Measurements from ENCODE around the gene C9orf85.

C9orf85 gene

GRCh38 chr9:71908825-71909224 is 2.6 kb upstream of the C9orf85 start:
- DNase-seq = no peak

DNA sequence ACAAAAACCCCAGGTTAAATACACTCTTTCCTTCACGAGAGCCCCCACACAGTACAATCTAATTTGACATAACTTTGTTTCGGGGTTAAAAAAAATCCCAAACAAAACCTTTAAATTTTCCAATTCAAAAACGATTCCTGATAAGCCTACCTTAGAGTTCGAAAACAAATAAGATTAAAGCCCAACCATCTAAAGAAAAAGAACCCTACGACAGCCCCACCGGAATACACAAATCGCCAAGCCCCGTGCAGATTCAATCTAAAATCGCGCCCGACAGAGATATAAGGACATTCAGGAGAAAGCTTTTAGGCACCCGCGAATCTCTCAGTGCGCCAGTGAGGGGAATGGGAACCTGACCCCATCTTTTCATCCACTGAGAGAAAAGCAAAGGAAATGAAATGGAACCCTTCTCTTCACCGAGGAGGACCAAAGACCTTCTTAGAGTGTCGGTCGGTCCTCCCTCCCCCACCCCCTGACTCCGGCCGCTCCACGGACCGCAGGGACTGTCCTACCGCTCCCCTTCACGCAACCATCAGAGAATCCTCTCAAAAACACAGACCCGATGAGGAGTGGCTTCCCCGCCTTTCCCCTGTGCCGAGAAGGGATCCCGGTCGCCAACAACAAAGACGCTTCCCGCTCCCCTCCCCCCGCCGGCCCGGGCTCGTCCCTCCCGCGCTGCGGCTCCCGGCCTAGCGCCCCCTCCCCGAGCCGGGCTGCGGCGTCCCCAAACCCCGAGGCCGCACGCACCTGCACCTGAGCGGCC is 1.4 kb upstream of the C9orf85 start:
- DNase-seq = peak; percentile 19

DNA sequence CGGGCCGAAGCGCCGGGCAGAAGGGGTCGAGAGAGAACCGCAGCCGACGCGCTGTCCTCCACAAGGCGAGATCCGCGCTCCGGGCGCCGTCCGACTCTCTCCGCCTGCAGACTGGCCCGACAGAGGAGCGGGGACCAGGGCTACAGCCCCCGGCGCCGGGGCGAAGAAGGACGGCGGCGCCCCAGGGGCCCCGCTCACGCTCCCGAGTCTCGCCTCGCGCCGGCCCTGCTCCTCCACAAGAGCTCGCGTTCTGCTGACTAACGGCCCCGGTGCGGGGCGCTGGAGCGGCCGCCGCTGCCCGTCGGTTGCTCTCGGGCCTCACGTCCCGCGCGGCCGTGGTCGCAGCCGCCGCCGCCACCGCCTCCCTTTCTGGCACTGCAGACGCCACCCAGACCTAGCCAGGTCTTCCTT is 784 bp upstream of the C9orf85 start:
- DNase-seq = no peak

GRCh38 chr9:71911908-71912335 is 483 bp downstream of the C9orf85 start:
- DNase-seq = no peak

GRCh38 chr9:71915495-71915894 is 4.1 kb downstream of the C9orf85 start:
- DNase-seq = no peak

GRCh38 chr9:71916834-71917534 is 5.5 kb downstream of the C9orf85 start:
- DNase-seq = no peak

DNA sequence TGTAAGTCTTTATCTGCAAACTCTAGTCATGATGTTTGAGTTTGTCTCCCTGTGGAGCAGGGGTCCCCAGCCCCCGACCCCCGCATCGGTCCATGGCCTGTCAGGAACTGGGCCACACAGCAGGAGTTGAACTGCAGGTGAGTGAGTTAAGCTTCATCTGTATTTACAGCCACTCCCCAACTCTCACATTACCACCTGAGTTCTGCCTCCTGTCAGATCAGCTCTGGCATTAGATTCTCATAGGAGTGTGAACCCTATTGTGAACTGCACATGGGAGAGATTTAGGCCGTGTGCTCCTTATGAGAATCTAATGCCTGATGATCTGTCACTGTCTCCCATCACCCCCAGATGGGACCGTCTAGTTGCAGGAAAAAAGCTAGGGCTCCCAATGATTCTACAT is 7.0 kb downstream of the C9orf85 start:
- no peak for DNase-seq

GRCh38 chr9:71920456-71921189 is 9.2 kb downstream of the C9orf85 start:
- DNase-seq = no peak

DNA sequence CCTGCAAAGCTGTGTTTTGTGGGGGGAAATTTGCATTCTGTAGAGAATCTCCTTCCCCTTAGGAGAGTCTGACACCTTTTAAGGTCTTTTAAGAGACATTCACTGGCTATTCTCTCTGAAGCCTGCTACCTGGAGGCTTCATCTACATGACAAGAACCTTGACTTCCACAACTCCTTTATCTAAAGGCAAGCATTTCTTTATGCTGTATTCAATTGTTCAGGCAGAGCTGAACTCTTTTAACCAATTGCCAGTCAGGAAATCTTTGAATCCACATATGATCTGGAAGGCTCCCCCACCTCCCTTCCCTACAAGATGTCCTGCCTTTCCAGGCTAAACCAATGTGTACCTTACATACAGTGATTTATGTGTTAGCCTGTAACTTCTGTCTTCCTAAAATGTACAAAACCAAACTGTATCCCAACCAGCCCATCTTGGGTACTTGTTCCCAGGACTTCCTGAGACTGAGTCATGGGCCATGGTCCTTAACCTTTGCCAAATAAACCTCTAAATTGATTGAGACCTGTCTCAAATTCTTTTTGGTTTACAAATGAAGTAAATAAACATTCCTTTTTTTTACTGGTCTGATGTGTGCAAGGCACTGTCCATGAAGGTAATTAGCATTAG is 9.9 kb downstream of the C9orf85 start:
- no peak for DNase-seq

GRCh38 chr9:71924576-71924975 is 13.1 kb downstream of the C9orf85 start:
- DNase-seq = no peak

GRCh38 chr9:71925834-71926233 is 14.4 kb downstream of the C9orf85 start:
- DNase-seq = no peak

DNA sequence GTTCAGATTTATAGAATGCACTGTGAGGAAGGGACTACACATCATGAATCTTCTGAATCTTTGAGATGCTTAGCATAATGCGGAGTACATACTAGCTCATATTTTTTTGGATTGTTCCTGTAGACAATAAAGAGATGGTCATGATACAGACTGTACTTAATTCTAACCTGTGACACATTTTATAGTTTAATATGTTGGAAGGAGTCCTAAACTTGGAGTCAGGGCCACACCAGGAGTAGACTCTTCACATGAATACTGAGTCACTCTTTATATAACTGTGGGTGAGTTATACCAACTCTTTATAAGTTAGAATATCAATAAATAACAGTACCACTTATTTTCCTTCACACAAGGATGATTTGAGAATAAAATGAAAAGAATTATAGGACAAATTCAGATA is 16.9 kb downstream of the C9orf85 start:
- no peak for DNase-seq

DNA sequence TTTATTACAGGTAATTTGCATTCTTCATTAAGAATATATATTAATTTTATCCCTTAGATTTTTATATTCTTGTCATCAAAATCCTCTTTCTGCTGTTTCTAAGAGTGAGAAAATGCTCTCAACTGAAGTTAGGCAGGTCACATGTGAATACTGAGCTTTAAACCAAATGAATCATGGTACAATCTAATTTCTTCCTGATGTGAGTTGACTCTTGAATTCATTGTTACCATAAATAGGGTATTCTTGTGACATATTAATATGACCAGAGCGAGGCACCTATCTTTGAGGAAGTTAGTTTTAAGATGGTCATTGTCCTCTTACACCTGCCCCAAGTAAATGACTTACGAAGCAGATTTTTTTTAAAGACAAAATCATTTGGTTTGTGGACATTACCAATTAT is 17.4 kb downstream of the C9orf85 start:
- DNase-seq = no peak

DNA sequence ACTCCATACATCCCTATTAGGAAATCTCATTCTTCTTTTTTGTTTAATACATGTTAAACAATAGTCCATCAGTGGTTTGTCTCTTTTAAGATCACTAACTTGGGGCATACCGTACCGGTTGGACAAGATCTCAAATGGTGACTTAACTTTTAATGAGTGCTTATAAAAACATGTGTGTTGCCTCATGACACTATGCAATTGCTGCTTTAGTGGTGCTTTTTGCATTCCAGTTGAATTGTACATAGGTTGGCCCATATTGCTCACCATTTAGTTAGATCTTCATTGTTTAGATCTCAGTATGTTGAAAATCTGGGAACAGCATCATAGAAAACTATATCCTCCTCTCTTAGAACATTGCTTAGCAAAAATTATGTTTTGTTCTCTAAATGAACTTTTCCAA is 17.8 kb downstream of the C9orf85 start:
- no peak for DNase-seq

DNA sequence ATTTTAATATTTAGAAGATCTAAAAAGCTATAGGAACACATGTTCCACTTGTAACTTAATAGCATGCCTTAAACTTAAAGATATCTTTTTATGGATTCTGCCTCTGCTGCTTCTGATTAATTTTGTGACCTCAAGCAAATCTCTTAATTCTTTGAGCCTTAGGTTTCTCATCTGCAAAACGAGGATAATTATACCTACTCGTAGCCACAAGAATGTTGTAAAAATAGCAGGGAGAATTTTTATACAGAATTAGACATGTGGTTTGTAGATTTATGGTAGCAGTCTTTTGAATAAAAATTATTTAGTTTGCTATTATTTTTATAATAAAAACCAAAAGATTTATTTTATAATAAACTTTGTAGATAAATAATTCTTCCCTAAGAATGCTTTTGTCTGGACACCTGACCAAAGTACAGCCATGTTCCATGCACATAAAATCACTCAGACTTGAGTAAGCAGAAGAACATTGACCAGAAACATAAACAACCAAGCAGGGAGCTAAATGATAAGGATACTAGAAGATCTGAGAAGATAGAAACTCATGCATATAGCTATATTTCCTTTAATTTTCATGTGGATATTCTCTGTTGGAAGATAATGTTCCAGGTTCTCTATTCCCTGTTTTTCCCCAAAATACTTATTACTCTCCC is 18.5 kb downstream of the C9orf85 start:
- DNase-seq = no peak

DNA sequence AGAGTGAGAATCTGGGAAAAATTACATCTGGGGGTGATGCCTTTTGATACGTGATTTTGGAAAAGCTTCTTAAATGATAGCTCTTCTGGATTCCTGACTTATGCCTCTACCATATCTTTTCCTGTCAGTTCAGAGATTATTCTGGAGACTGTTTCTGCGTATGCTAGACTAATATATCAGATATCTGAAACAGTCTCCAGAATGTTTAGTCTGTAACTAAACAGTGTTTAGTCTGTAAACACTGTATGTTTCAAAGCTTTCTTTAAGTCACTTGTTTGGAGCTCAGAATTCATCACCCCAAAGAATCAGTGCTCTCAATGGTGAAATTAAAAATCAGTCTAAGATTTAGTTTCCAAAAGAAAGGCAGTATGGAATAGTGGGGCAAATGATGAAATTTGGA is 19.7 kb downstream of the C9orf85 start:
- DNase-seq = no peak

GRCh38 chr9:71936066-71936465 is 24.6 kb downstream of the C9orf85 start:
- DNase-seq = no peak

DNA sequence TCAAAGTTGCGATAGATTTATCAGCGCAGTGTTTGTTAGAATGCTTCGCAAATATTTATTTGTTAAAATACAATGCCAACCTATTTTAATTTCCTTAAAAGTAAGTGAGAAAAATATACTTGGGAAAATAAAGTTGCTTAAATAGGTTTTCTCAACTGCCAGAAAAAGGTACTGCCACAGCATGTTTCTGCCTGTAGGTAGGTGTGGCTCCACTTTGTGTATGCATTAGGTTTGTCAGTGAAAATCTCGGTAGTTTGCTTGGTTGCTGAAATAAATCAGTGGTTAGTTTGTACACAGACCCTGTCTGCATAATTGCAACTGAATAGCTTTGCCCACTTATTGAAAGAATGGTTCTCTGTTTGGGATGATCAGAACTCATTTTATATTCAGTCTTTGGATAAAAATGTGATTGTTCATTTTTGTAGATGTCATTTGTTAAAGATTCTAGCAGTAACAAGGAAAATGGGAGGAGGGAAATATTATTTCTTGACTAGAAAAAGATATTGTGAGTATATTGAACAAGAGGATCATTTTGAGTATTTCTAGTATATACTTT is 25.7 kb downstream of the C9orf85 start:
- DNase-seq = no peak

DNA sequence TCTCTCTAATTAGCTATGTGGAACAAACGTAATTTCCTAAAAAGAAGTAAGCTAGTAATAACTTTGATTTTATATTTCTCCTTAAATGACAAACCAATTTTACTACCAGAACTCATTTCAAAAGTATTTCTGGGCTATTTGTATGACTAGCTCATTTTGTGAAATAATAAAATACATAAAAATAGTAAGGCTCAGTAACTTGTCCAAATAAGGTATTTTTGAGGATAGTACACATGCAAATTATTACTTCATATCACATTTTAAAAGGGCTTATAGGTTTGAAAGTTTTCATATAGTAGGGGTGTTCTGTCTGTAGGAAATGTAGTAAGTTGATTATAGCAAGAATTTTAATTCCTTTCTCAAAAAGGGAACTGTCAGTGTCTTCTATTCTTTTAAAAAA is 26.5 kb downstream of the C9orf85 start:
- DNase-seq = no peak

- no peak for DNase-seq
Observed at GRCh38 chr9:71941060-71941568, 29.7 kb downstream of the C9orf85 start.

- DNase-seq = no peak
Observed at GRCh38 chr9:71941998-71942567, 30.6 kb downstream of the C9orf85 start.

Measured in GDM1 (cell line).